DOHH2 (cell line): Measurements from ENCODE around the gene BLOC1S5.

Source experiments
- H3F3A ChIP-seq: fragments of 200-600 bp; sonication (generic), shearing (Covaris generic); 2 replicates; pipeline ENCODE4 v1.6.0; 2016; ENCODE audit warnings: antibody characterized with exemption, mild to moderate bottlenecking; ENCODE audit not compliant: control insufficient read depth, insufficient read depth
- H3K27ac ChIP-seq: fragments of 200-600 bp; sonication (generic); 2 replicates; pipeline ENCODE4 v1.5.1; 2014; ENCODE audit warnings: low read depth, mild to moderate bottlenecking, low read length, moderate library complexity
- H3K27me3 ChIP-seq: fragments of 200-600 bp; sonication (generic); 2 replicates; pipeline ENCODE4 v1.6.1; 2014; ENCODE audit warnings: mild to moderate bottlenecking, low read length, mixed read lengths; ENCODE audit not compliant: control insufficient read depth
- H3K36me3 ChIP-seq: fragments of 200-600 bp; sonication (generic); 2 replicates; pipeline ENCODE4 v1.6.1; 2014; ENCODE audit warnings: mild to moderate bottlenecking, low read length, moderate library complexity, mixed read lengths; ENCODE audit not compliant: control insufficient read depth
- H3K4me1 ChIP-seq: fragments of 200-600 bp; sonication (generic); 2 replicates; pipeline ENCODE4 v1.6.1; 2014; ENCODE audit warnings: mild to moderate bottlenecking, low read length, mixed read lengths; ENCODE audit not compliant: control insufficient read depth
- H3K4me2 ChIP-seq: fragments of 200-600 bp; sonication (generic); 2 replicates; pipeline ENCODE4 v1.6.0; 2014; ENCODE audit warnings: mild to moderate bottlenecking, low read length, moderate library complexity
- H3K4me3 ChIP-seq: fragments of 200-600 bp; sonication (generic); 2 replicates; pipeline ENCODE4 v1.5.1; 2014; ENCODE audit warnings: mild to moderate bottlenecking, low read length, mixed read lengths
- H3K79me2 ChIP-seq: fragments of 200-600 bp; sonication (generic); 2 replicates; pipeline ENCODE4 v1.6.1; 2014; ENCODE audit warnings: mild to moderate bottlenecking, low read length, mixed read lengths; ENCODE audit not compliant: control insufficient read depth
- H3K9me2 ChIP-seq: fragments of 200-600 bp; sonication (generic); replicated peaks from 2 replicates; pipeline ENCODE4 v1.6.1; 2014; ENCODE audit warnings: mild to moderate bottlenecking, low read length, mixed read lengths; ENCODE audit not compliant: control insufficient read depth
- H3K9me3 ChIP-seq: fragments of 200-600 bp; sonication (generic); 2 replicates; pipeline ENCODE4 v1.6.1; 2014; ENCODE audit warnings: antibody characterized with exemption, low read length, mixed read lengths; ENCODE audit not compliant: control insufficient read depth, insufficient read depth
- H4K20me1 ChIP-seq: fragments of 200-600 bp; sonication (generic); 2 replicates; pipeline ENCODE4 v1.6.0; 2014; ENCODE audit warnings: low read depth, mild to moderate bottlenecking, antibody characterized with exemption, low read length, moderate library complexity; ENCODE audit not compliant: control insufficient read depth, insufficient read depth
- CTCF ChIP-seq: fragments of 200-600 bp; sonication (generic); IDR thresholded peaks from one replicate; pipeline ENCODE4 v1.5.1; 2014; ENCODE audit warnings: antibody characterized with exemption, mild to moderate bottlenecking, low read depth, low read length; ENCODE audit not compliant: poor library complexity, severe bottlenecking
- EZH2phosphoT487 ChIP-seq: fragments of 200-600 bp; sonication (generic); IDR thresholded peaks from 2 replicates; pipeline ENCODE4 v1.6.1; 2017; ENCODE audit warnings: borderline replicate concordance, mild to moderate bottlenecking, antibody characterized with exemption, low read length, moderate library complexity, mixed read lengths

Gene BLOC1S5

DNA sequence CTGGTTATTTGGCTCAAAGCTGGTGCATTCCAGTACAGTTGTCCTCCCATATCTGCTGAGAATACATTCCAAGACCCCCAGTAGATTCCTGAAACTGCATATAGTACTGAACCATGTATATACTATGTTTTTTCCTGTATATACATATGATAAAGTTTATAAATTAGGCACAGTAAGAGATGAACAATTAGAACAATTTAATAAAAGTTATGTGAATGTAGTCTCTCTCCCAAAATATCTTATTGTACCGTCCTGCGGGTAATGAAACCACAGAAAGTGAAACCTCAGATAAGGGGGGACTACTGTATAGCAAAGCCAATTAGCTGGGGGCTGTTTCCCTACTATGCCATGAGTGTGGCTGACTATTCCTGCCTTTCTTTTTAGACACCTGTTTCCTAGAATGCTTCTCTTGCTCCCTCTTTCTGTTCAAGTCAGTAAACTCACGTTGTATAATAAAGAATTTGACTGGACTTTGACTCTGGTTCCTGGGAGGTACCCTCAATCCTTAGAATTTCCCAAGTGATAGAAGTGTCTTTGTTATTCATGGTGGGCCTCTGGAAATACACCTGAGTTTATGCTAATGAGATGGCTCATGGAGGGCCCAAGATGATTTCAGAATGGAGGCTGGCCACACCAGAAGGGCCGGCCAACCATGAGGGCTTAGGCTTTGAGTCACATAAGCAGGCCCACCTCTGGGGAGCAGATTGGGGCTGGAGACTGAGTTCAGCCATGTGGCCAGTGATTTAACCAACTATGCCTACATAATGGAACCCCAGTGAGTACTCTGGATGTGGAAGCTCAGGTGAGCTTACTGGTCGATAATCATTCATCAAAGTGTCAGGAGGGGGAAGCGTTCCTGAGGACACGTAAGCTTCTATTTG, 689 bp upstream of the BLOC1S5 start:
- Histone ChIP-seq H3F3A (no peaks in the 10 kb centered on the region), H3K4me1 (peaks cover 19% of the 10 kb centered on the region), H4K20me1 (no peaks in the 10 kb centered on the region), H3K9me2 (0 out of 2 replicates have a peak, but pooled peaks cover 4% of the 10 kb centered on the region), H3K79me2 (peaks cover 21% of the 10 kb centered on the region), H3K4me3 (peak overlapping the region; percentile 95), H3K27ac (peak overlapping the region; percentile 63), H3K4me2 (peak overlapping the region; percentile 94), H3K36me3 (peaks cover 18% of the 10 kb centered on the region), H3K27me3 (no peaks in the 10 kb centered on the region), H3K9me3 (no peaks in the 10 kb centered on the region)
- TF ChIP-seq EZH2phosphoT487, result no peak
- TF ChIP-seq CTCF, result no peak

- Histone ChIP-seq H3K27me3 (no peaks in the 10 kb centered on the region), H3K27ac (no peak overlapping the region), H3K36me3 (peaks cover 44% of the 10 kb centered on the region), H3K79me2 (peaks cover 24% of the 10 kb centered on the region), H3K4me1 (peaks cover 26% of the 10 kb centered on the region), H4K20me1 (no peaks in the 10 kb centered on the region), H3K9me3 (no peaks in the 10 kb centered on the region), H3K9me2 (0 out of 2 replicates have a peak, but pooled peaks cover 4% of the 10 kb centered on the region), H3K4me3 (no peak overlapping the region), H3F3A (peaks cover 2% of the 10 kb centered on the region; the same call in 1 of the 2 replicates), H3K4me2 (no peak overlapping the region)
- no peak for TF ChIP-seq CTCF
- no peak for TF ChIP-seq EZH2phosphoT487
These were observed 2.5 kb downstream of the BLOC1S5 start for GRCh38 chr6:8061736-8062135.

- Histone ChIP-seq H3K4me2 (no peak overlapping the region), H3K36me3 (peaks cover 55% of the 10 kb centered on the region), H4K20me1 (no peaks in the 10 kb centered on the region), H3K27me3 (no peaks in the 10 kb centered on the region), H3K27ac (no peak overlapping the region), H3K9me2 (0 out of 2 replicates have a peak, but pooled peaks cover 4% of the 10 kb centered on the region), H3F3A (peaks cover 2% of the 10 kb centered on the region; the same call in 1 of the 2 replicates), H3K79me2 (peaks cover 24% of the 10 kb centered on the region), H3K9me3 (no peaks in the 10 kb centered on the region), H3K4me3 (no peak overlapping the region), H3K4me1 (peaks cover 26% of the 10 kb centered on the region)
- TF ChIP-seq CTCF, result no peak
- TF ChIP-seq EZH2phosphoT487, result no peak
These were observed 3.8 kb downstream of the BLOC1S5 start for GRCh38 chr6:8060346-8060745.
